CD4-positive, alpha-beta T cell treated with Interleukin-17A for 1 hour (primary cell): Measurements from ENCODE around the gene PRSS21.

Source experiments
- DNase-seq: peaks from one replicate; pipeline ENCODE4 v3.0.0-alpha.2; 2020

PRSS21 gene

DNA sequence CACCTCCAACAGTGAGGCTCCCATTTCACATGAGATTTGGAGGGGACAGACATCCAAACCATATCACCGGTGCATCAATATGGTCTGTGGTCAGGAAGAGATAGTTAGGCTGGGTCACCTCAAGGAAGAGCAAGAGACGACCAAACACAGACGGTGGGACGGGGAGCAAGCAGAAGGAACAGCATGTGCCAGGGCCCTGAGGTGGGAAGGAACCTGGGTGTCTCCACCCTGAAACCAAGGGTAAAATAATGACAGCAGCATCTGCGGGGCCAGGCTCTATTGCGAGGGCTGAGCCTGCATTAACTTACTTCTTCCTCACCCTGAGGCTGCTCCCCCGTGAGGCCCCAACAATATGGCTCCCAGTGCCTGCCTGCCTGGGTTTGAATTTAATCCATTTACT lies 8.9 kb upstream of the PRSS21 start:
- DNase-seq, result no peak

DNA sequence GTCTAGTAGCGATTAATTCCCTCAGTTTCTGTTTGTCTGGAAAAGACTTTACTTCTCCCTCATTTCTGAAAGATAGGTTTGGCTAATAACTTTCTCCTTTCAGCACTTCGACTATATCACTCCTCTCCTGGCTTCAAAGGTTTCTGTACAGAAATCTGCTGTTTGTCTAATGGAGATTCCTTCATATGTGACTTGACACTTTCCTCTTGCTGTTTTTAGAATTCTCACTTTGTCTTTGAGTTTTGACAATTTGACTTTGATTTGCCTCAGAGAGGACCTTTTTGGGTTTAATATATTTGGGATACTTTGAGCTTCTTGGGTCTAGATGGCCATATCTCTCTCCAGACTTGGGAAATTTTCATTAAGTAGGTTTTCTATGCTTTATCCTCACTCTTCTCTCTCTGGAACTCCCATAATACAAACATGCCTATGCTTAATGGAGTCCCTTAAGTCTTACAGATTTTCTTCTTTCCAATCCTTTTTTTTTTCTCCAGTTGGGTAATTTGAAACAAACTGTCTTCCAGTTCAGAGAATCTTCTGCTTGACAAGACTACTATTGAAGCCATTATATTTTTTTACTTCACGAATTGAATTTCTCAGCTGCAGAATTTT lies 7.8 kb upstream of the PRSS21 start:
- DNase-seq, result no peak

DNA sequence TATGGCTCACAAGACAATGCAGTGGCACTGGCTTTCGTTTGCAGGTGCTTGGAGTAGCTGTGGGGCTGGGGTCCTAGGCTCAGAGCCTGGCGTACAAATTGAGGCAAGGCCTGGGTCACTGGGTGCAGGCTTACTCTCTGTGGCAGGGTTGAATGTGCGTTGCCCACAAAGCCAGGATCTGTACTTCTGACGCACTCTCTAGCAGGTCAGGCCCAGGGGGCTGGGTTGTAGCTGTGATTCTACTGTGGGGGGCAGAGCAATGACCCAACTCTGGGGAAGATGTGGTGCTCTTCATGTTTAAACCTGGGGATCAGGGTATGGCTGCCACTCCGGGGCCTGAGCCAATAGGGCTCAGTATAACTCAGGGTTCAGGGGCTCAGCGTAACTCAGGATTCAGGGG lies 6.4 kb upstream of the PRSS21 start:
- DNase-seq, result no peak

DNA sequence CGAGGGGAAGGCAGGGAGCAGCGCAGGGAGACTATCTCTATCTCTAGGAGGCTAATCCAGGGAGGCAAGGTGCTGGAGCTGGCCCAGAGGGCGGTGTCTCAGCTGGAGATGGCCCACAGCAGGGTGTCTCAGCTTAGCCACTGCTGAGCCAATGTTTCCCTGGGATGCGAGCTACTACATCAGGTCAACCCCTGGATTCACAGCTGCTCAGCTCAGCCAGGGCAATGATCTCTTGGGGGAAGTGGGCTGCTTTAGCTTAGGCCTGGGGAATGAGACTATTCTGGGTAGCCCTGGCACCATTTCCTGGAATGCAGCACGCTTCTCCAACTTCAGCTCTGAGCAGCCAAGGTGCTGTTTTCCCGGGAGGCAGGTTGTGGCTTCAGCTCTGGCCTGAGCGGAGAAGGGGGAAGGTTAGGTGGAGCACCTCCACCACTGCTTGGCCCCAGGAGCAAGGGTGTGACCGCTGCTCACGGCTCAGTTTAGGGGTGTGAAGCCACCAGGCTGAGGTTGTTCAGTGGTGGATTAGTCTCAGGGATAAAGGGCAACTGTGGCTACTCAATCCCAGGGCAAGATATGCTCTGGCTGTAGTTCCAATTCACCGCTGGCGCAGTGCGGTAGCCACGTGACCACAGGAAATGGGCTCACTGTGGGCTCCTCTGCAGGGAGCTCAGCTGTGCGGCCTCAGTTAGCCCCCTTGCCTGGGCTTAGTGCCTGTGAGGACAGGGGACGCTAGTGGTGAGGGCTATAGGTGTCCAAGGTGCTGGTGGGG lies 5.2 kb upstream of the PRSS21 start:
- DNase-seq, result no peak

DNA sequence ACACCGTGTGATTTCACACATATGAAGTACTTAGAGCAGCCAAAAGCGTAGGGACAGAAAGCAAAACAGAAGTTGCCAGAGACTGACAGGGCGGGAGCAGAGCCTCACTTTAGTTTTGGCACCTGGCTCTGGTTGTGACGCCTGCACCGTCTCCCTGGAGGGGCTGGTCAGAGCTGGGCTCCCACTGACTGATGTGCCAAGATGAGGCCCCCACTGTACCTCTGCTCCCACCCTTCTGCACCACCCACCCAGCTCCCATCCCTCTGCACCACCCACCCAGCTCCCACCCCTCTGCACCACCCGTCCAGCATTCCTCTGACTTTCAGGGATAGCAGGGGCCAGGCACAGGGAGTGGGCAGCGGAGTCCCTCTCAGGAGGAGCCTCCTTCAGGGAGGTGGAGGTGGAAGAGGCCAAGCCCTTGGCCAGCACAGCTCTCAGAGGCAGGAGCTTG lies 3.2 kb upstream of the PRSS21 start:
- no peak for DNase-seq

DNA sequence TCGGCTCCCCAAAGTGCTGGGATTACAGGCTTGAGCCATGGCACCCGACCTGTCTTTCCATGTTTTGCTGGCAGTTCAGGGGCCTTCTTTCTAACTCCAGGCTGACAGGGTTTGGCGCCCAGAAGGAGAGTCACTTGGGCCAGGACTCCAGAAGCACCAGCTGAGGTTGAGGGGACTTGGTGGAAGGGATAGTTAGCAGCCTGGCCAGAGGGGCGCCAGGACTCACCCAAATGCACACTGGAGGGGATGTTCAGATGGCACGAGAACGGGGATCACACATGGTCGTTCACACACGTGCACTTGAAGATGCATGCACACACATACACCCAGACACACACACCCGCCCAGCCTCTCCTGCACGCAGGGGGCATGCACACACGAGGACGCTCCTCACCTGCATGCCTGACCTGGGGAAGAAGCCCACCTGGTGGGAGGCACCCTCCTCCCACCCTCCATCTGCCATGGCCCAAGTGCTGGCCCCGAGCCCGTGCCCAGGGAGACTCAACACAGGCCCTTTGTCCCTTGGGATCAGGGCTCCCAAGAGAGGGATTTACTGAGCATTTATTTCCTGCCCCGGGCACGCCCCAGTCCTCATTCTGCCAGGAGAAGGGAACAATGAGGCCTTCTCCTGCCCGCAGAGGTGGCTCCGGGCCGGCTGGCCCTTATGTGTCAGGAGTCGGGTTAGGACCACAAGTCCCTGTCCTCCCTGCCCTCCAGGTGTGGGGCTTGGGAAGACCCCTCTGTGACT lies 2.3 kb upstream of the PRSS21 start:
- no peak for DNase-seq

DNA sequence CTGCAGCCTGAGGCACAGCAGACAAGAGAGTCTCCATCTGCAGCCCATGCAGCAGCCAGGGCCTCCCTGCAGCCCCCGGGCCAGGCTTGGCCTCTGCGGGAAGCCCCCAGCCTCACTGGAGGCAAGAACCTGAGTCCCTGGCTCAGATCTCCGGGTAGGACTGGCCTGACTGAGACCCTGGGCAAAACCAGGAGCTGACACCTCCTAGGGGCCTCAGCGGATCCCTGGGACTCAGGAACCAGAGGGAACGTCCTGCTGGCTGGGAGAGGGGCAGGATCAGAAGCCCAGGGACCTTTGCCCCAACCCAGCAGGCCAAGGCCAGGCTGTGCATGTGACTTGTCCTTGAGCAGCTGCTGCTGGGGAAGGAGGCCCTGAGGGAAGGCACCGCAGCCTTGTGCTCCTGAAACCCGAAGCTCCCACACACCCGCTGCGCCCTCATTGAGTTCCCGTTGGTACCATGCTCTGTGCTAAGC lies 1.7 kb upstream of the PRSS21 start:
- no peak for DNase-seq

DNA sequence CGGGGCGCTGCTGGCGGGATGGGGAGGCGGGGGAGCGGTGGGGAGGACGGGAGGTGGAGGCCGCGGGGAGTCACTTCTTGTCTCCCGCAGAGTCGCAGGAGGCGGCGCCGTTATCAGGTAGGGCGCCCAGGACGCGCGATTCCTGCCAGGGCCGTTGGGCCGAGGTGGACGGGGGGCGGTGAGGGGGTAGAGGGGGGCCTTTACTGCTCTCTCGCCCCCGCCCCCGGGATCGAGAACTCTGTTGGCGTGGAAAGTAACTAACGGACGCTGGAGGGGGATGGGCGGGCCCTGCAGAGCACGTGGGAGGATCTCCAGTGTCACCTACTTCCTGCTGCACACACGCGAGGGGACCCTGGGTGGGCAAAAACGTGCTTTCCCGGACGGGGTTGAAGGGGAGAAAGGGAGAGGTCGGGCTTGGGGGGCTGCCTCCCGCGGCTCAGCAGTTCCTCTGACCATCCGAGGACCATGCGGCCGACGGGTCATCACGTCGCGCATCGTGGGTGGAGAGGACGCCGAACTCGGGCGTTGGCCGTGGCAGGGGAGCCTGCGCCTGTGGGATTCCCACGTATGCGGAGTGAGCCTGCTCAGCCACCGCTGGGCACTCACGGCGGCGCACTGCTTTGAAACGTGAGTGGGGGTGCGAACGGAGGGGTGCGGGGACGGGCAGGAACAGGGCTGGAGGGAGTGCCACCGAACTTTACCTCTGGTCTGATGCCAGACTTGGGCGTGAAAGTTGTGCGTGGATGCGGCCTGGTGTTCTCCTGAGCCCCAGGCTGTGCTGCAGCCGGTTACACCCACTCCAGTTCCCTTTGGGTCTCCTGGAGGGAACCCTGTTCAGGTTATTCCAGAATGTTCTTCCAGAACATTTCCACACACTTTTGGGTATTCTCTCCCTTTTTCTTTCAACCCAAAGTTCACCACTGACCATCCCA lies 569 bp downstream of the PRSS21 start:
- no peak for DNase-seq

DNA sequence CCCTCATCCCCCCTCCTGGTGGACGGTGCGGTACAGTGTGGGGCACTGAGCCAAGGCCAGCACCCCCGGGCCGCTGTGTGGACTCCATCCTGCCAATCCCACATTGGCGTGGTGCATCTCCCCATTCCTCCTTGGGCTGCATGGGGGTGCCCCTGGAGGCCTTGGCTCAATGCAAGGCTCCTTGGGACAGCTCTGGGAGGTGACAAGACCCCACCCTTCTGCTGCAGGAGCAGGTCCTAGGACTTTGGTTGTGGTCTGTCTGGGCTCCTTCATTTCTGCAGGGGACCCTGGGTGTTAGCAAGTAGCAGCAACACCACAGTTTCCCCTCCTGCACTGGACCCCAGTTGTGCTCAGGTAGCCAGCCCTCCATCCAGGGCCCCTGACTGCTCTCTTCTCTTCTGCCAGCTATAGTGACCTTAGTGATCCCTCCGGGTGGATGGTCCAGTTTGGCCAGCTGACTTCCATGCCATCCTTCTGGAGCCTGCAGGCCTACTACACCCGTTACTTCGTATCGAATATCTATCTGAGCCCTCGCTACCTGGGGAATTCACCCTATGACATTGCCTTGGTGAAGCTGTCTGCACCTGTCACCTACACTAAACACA lies 1.3 kb downstream of the PRSS21 start:
- DNase-seq, result no peak

DNA sequence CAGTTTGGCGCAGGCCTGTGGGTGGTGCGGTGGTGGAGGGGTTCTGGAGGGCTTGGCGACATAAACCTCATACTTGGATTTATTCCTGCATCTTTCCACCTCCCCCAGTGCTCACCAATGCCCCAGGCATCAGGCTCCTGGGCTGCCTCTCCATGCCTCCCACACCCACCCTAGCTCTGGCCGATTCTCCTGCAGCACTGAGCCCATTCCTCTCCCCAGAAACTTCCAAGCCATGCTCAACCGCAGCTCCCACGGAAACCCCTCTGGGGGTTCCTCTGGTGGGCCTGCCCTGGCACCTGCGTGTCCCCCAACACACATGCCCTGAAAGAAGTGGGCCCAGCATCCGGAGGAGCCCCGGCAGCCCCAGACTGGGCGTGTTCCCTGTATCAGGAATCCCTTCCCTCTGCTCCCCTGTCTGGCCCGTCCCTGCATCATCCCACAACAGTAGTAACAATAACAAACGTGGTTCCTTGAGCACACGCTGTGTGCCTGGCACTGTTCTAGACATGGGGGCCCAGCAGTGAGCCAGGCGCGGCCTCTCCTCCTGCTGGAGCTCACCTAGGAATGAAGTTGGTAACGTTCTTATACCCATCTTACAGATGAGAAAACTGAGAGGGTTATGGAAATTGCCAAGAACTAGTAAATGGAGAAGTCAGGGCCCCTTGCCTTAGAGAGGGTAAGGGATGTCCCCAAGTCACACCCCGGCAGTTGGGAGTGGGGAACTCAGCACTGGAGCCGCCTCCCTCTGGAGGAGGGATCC lies 2.3 kb downstream of the PRSS21 start:
- DNase-seq, result no peak

DNA sequence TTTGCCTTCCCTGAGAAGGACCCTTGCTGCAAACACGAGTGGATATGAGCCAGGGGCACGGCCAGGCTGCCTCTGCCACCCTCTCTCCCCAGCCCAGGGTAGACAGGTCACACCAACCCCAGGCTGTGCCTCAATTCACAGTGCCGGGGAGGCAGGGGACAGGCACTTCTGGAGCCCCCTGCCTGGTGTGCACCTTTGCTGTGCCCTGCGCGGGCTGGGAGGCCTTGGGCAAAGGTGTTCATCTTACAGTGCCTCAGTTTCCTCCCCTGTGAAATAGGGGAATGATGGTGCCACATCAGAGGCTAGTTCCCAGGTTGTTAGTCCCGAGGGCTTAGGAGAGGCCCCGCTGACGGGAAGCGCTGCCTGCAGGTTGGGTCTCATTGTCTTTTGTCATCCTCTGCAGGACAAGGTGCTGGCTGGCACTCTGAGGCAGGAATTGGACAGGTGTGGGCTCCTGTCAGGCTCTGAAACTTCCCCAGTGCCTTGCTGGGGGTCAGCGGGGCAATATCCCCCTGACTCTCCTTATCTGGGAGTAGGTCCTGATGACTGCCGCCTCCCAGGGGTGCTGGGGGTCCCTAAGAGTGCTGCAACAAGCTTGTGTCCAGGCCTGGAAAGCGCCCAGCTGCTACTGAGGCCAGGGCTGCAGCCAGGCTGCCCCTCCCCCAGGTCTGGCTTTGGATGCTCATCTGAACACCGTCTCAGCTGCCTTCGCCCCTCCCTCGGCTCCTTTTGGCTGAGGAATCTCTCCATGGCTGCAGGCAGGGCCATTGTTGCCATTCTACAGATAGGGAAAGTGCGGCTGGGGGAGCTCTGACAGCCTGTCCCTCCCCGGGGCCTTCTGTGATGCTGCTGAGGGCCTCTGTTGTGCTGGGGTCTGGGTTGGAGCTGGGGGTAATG lies 3.1 kb downstream of the PRSS21 start:
- DNase-seq, result no peak

DNA sequence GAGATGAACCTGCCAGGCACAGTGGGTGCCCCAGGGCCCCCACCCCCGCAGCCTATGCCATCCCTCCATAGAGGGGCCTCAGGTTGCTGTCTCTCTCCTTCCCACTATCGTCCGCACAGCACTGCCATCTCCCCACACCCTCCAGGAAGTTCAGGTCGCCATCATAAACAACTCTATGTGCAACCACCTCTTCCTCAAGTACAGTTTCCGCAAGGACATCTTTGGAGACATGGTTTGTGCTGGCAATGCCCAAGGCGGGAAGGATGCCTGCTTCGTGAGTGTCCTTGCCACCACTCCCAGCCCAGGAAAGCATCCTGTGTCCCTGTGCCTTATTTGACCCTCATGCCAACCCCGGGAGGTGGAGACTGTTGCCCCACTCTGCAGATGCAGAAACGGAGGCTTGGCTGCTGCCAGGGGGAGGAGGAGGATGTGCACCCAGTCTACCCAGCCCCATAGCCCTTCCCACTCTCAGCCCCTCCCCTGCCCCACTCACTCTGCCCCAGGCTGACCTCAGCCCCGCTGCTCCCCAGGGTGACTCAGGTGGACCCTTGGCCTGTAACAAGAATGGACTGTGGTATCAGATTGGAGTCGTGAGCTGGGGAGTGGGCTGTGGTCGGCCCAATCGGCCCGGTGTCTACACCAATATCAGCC lies 3.9 kb downstream of the PRSS21 start:
- DNase-seq, result no peak

DNA sequence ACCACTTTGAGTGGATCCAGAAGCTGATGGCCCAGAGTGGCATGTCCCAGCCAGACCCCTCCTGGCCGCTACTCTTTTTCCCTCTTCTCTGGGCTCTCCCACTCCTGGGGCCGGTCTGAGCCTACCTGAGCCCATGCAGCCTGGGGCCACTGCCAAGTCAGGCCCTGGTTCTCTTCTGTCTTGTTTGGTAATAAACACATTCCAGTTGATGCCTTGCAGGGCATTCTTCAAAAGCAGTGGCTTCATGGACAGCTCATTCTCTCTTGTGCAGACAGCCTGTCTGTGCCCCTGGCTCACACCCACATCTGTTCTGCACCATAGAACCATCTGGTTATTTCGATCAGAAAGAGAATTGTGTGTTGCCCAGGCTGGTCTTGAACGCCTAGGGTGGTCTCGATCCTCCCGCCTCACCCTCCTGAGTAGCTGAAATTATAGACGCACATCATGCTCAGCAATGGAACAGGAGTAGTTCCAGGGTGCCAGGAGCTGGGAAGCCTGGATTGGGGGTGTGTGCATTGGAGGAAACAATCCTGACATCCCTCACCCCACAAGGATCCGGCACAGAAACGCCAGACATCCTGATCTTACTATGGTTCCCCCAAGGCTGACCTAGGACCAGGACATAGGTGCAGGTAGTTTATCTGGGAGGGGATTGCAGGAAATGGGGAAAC lies 4.6 kb downstream of the PRSS21 start:
- no peak for DNase-seq

DNA sequence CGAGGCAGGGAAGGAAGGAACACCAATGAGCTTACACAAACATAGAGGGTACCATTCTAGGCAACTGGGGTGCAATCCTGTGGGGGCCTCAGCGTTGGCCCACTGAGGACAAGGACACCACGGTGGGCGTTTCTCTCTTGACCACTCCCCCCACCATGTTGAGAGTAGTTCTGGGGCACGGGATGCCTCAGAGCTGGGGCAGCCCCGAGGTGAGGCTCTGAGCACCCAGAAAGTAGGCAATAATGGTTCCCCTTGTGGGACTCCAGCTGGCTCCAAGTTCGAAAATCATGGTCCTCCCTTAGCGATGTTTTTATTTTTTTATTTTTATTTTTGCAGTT lies 5.1 kb downstream of the PRSS21 start:
- no peak for DNase-seq

DNA sequence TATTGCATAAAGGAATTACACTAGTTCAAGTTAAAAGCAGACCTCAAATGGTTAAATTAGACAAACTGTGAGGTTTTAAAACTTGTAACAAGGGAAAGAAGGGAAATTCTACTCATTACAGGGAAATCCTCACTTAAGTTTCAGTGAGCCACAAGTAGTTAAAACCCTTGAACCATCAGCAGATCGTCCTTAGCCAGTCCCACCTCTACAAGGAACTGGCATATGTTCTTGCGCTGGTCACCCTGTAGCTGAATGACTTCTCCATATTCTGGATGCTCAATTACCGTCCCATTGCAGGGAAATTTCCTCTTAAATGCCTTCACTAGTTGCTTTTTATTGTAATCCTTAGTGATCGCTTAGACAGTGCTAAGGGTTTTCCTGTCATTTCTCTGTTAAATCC lies 5.5 kb downstream of the PRSS21 start:
- no peak for DNase-seq

DNA sequence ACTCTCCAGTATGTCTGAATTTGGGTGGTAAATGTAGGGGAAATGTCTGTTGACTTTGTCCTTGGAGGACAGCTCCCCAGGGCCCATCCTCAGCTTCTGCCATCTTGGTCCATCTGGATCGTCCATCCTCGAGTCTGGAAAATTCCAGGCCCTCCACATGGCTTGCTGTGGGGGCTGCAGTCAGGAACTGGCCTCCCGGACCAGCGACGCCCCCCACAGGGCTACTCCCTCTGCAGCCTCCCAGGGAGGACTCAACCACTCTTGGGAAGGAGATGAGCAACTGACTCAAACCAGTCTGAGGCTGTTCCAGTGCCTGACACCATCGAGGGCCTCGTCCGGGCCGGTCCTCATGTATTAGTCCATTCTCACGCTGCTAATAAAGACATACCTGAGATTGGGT lies 7.6 kb downstream of the PRSS21 start:
- DNase-seq, result no peak

DNA sequence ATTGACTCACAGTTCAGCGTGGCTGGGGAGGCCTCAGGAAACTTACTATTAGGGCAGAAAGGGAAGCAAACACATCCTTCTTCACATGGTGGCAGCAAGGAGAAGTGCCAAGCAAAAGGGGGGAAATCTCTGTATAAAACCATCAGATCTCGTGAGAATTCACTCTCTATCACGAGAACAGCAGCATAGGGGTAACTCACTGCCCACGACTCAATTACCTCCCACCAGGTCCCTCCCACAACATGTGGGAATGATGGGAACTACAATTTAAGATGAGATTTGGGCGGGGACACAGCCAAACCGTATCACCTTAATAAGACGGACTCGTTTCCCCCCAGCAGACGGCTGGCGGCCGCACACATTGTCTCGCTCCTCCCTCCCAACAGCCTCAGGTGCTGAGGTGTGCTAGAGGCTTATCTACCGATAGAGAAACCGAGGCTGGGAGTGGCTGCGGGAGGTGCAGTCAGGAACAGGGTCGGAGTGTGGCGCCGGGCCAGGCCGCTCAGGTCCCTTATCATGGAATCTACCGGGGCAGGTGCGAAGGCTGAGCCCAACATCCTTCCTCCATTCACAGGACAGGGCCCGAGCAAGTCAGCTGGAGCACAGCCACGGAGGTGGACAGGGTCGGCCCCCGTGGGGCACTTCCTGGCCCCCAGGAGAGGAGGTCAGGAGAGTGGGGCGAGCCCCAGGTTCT lies 8.2 kb downstream of the PRSS21 start:
- no peak for DNase-seq

DNA sequence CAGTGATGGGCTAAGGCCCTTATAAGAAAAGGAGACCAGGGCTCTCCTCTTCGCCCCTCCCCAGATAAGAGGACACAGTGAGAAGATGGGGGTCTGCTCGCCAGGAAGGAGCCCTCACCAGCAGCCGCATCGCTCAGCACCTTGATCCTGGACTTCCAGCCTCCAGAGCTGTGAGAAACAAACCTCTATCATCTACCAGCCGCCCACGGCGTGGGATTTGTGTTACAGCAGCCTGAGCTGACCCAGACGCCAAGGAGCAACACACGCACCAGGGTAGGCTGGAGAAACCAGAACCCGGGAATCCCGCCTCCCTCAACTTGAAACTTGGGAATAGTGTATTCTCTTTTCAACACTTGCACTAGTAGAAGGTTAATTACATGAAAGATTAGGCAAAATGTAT lies 8.9 kb downstream of the PRSS21 start:
- DNase-seq, result no peak
